ENCODE measurements around the gene L1CAM.

Gene L1CAM

GRCh38 chrX:153922932-153923857, 37.2 kb upstream of the L1CAM start:
- no peak for DNase-seq (ENCODE audit: low read depth)

- no peak for DNase-seq (ENCODE audit: low read depth)
These were observed 35.8 kb upstream of the L1CAM start for GRCh38 chrX:153921511-153922446.

- DNase-seq (ENCODE audit: low read depth): no peak
These were observed 35.1 kb upstream of the L1CAM start for GRCh38 chrX:153921070-153921469.

GRCh38 chrX:153920546-153920945, 34.6 kb upstream of the L1CAM start:
- DNase-seq (ENCODE audit: low read depth): no peak

GRCh38 chrX:153919281-153919680, 33.3 kb upstream of the L1CAM start:
- no peak for DNase-seq (ENCODE audit: low read depth)

GRCh38 chrX:153917869-153918268, 31.9 kb upstream of the L1CAM start:
- no peak for DNase-seq (ENCODE audit: low read depth)

- DNase-seq (ENCODE audit: low read depth): no peak
These were observed 27.7 kb upstream of the L1CAM start for GRCh38 chrX:153913701-153914100.

- no peak for DNase-seq (ENCODE audit: low read depth)
These were observed 27.2 kb upstream of the L1CAM start for GRCh38 chrX:153913211-153913610.

GRCh38 chrX:153911798-153912197, 25.8 kb upstream of the L1CAM start:
- no peak for DNase-seq (ENCODE audit: low read depth)

GRCh38 chrX:153910446-153910845, 24.5 kb upstream of the L1CAM start:
- DNase-seq (ENCODE audit: low read depth): no peak

GRCh38 chrX:153909980-153910360, 24.0 kb upstream of the L1CAM start:
- no peak for DNase-seq (ENCODE audit: low read depth)

GRCh38 chrX:153909024-153909979, 23.3 kb upstream of the L1CAM start:
- DNase-seq (ENCODE audit: low read depth): no peak

GRCh38 chrX:153908219-153908860, 22.4 kb upstream of the L1CAM start:
- DNase-seq (ENCODE audit: low read depth): no peak

- DNase-seq (ENCODE audit: low read depth): no peak
These were observed 21.5 kb upstream of the L1CAM start for GRCh38 chrX:153907456-153907855.

- no peak for DNase-seq (ENCODE audit: low read depth)
These were observed 20.3 kb upstream of the L1CAM start for GRCh38 chrX:153906126-153906917.

GRCh38 chrX:153905481-153906095, 19.6 kb upstream of the L1CAM start:
- no peak for DNase-seq (ENCODE audit: low read depth)

- DNase-seq (ENCODE audit: low read depth): no peak
These were observed 18.3 kb upstream of the L1CAM start, which contains the start of gene AVPR2 for GRCh38 chrX:153903991-153904957. AVPR2 (plus strand) TSS chrX:153904673; CDS start chrX:153905146, 473 bp downstream.

GRCh38 chrX:153903238-153903980, 17.4 kb upstream of the L1CAM start:
- no peak for DNase-seq (ENCODE audit: low read depth)
